Effector memory CD4-positive, alpha-beta T cell (primary cell): ENCODE data around the gene PROS1.
"Not testable (repeated sequence)": the region's sequence is repeated elsewhere in the genome, so short reads cannot be mapped to it uniquely, and the experiment has no call there.

Source experiments
- DNase-seq, 3 donors: peaks; one replicate each; pipeline ENCODE4 v3.0.0-alpha.2; 2020
- H3K27ac ChIP-seq: 2 replicates; pipeline ENCODE4 v1.7.0; 2013; ENCODE audit warnings: mild to moderate bottlenecking, low read length, moderate library complexity; ENCODE audit not compliant: insufficient read depth, poor library complexity, severe bottlenecking
- H3K27me3 ChIP-seq: replicated peaks from 2 replicates; pipeline ENCODE4 v1.7.0; 2013; ENCODE audit warnings: mild to moderate bottlenecking, low read length; ENCODE audit not compliant: insufficient read depth, control insufficient read depth, poor library complexity, severe bottlenecking
- H3K36me3 ChIP-seq: 2 replicates; pipeline ENCODE4 v1.7.0; 2013; ENCODE audit warnings: mild to moderate bottlenecking, low read length, moderate library complexity; ENCODE audit not compliant: control insufficient read depth, insufficient read depth
- H3K4me1 ChIP-seq: 2 replicates; pipeline ENCODE4 v1.7.0; 2013; ENCODE audit warnings: low read length, mild to moderate bottlenecking; ENCODE audit not compliant: control insufficient read depth, insufficient read depth, poor library complexity, severe bottlenecking
- H3K4me3 ChIP-seq: 2 replicates; pipeline ENCODE4 v1.7.0; 2013; ENCODE audit warnings: low read length, low read depth, mild to moderate bottlenecking; ENCODE audit not compliant: insufficient read depth, poor library complexity, severe bottlenecking
- H3K9me3 ChIP-seq: 2 replicates; pipeline ENCODE4 v1.7.0; 2013; ENCODE audit warnings: mild to moderate bottlenecking, low read length, moderate library complexity; ENCODE audit not compliant: control insufficient read depth

PROS1 gene

DNA sequence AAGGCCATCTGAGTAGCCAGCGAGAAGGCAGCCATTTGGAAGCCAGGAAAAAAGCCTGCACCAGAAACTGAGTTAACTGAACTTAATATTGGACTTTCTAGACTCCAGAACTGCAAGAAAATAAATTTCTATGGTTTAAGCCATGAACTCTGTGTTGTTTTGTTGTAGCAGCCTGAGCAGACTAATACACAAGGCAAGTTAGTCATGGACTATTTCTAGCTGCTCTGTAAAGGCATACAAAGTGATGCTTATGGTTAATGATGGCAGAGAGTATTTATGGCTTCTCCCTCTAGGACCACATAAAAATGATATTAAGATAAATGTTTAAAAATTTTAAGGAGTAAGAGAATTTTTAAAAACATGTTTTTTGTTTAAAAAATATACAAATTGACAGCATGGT is 37.1 kb downstream of the PROS1 start:
- Histone ChIP-seq H3K27me3 (no peaks in the 10 kb centered on the region), H3K4me3 (no peak overlapping the region), H3K9me3 (no peaks in the 10 kb centered on the region), H3K4me1 (no peaks in the 10 kb centered on the region), H3K27ac (no peak overlapping the region), H3K36me3 (no peaks in the 10 kb centered on the region)
- no peak for DNase-seq

DNA sequence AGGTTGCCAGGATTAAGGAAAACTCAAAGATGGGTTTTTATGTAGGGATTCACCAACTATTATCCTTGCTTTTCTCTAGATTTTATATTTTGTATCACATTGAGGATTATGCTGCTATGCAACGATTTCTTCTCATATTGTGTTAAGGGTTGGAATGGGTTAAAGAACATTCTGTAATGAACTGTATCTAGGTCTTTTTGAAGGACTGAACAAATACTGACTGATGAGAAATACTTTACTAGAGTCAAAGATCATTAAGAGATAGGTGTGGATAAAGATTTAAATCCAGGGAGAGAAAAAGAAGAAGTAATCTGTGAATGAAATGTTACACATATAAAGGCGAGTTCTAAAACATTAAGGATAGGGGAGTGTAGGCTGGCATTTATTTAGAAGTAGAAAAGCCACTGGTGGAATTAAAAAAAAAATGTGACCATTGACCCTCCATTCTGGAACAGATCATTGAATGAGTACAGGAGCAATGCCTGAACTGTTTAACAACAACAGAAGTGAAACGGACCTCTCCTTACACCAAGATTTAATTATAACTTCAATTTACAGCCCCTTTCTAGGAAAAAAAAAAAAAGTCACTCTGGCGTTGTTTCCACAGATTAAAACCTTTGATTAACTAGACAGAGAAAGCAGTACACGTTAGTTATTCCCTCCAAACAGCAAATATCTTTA is 39.2 kb downstream of the PROS1 start:
- no peaks in the 10 kb centered on the region for H3K36me3 ChIP-seq
- DNase-seq, result no peak
- no peak overlapping the region for H3K4me3 ChIP-seq
- H3K9me3 ChIP-seq, result no peaks in the 10 kb centered on the region
- no peak overlapping the region for H3K27ac ChIP-seq
- no peaks in the 10 kb centered on the region for H3K27me3 ChIP-seq
- H3K4me1 ChIP-seq, result no peaks in the 10 kb centered on the region

DNA sequence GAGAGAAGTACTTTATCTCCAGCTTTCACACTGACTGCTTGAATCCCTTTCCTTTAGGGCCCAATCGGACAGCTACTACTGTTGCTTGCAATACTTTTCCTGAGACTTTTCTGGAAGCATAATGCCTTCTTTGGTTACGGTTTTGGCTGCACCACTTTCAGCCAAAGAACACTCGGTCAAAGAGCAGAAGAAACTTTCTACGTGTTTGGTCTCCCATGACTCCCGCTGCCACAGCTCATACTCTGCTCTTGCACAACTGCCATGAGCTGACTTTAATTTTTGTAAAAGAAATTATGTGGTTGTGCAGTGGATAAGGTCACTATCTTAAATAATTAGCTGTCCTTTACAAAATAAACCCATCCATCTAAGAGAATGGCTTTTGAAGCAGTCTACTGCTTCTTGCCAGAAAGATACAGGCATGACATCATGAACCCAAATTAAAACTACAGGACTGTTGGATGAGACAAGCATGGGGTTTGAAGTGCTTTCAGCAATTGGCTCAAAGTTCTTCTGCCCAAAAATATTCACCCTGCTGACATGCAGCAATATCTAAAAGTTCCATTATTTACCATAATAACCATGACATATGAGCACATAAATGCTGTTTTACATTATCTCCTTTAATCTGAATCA is 42.0 kb downstream of the PROS1 start:
- Histone ChIP-seq H3K9me3 (no peaks in the 10 kb centered on the region), H3K4me1 (no peaks in the 10 kb centered on the region), H3K27me3 (no peaks in the 10 kb centered on the region), H3K36me3 (no peaks in the 10 kb centered on the region), H3K4me3 (no peak overlapping the region), H3K27ac (no peak overlapping the region)
- no peak for DNase-seq

DNA sequence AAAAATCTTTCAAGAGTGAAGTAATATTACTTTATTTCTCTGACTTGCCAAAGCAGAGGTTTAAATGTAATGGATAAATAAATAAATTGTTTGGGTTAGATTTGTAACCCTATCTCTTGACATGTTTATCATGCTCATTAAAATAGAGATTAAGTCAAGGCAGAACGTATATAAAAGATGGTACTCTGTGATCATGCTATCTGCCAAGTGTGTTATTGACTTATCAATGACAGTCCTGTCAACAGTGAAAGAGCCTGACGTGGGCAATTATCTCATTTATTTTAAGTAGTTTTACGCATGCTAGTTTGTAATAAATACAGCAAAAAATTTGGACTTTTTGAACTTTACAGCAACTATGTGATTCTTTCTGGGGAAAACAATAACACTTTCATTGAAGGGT is 43.7 kb downstream of the PROS1 start:
- Histone ChIP-seq H3K36me3 (no peaks in the 10 kb centered on the region), H3K9me3 (no peaks in the 10 kb centered on the region), H3K4me1 (no peaks in the 10 kb centered on the region), H3K27ac (no peak overlapping the region), H3K4me3 (no peak overlapping the region), H3K27me3 (no peaks in the 10 kb centered on the region)
- no peak for DNase-seq

DNA sequence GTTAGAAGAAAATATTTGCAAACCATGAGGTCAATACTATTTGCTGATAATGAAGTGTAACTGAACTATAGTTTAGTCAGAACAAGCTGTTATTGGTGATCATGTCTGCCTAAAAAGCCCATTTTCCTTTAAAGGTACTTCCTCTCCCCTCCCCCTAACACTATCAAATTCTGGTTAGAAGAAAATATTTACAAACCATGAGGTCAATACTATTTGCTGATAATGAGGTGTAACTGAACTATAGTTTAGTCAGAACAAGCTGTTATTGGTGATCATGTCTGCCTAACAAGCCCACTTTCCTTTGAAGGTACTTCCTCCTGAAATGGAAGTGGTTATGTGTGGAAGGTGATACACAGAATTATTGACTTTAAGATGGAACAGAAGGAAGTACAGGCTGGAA is 46.9 kb downstream of the PROS1 start:
- H3K4me3 ChIP-seq, result no peak overlapping the region
- H3K27ac ChIP-seq, result no peak overlapping the region

DNA sequence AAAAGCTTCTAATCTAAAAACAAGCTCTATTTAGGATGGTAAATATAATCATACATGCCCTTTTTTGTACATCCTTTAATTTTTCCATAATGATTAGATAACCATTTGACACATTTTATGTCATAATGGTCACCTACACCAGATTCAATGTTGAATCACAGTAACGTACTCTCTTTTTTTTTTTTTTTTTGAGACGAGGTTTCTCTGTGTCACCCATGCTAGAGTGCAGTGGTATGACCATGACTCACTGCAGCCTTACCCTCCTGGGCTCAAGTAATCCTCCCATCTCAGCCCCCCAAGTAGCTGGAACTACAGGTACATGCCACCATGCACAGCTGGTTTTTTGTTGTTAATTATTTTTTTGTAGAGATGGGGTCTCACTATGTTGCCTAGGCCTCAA is 49.2 kb downstream of the PROS1 start:
- DNase-seq, result no peak

More for the DNA sequence above, 46.9 kb downstream of the PROS1 start:
- Histone ChIP-seq H3K36me3 (no peaks in the 10 kb centered on the region), H3K9me3 (no peaks in the 10 kb centered on the region), H3K4me1 (no peaks in the 10 kb centered on the region), H3K27me3 (no peaks in the 10 kb centered on the region)
- no peak for DNase-seq

DNA sequence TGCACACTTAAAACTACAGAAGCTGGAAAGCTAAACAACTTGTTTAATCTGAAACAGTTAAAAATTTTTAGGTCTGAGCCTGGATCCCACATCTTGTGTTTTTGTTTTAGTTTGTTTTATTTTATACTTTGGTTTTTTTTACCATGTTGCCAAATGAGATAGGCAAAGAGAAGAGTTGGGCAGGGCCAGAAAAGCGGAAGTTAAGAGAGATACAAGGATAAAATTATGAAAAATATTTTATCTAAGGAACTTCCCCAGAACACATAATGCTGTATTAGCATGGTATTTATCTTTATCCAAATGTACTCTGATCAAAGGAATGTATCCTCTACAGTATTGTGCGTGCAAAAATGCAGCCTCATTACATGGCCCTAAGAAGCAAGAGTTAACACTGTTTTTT is 50.7 kb downstream of the PROS1 start:
- Histone ChIP-seq H3K4me3 (no peak overlapping the region), H3K27ac (no peak overlapping the region), H3K9me3 (no peaks in the 10 kb centered on the region), H3K27me3 (no peaks in the 10 kb centered on the region), H3K4me1 (no peaks in the 10 kb centered on the region), H3K36me3 (no peaks in the 10 kb centered on the region)
- no peak for DNase-seq

More for the DNA sequence above, 49.2 kb downstream of the PROS1 start:
- no peaks in the 10 kb centered on the region for H3K36me3 ChIP-seq
- no peak overlapping the region for H3K4me3 ChIP-seq
- no peak overlapping the region for H3K27ac ChIP-seq
- no peaks in the 10 kb centered on the region for H3K4me1 ChIP-seq
- H3K27me3 ChIP-seq, result no peaks in the 10 kb centered on the region
- H3K9me3 ChIP-seq, result no peaks in the 10 kb centered on the region

DNA sequence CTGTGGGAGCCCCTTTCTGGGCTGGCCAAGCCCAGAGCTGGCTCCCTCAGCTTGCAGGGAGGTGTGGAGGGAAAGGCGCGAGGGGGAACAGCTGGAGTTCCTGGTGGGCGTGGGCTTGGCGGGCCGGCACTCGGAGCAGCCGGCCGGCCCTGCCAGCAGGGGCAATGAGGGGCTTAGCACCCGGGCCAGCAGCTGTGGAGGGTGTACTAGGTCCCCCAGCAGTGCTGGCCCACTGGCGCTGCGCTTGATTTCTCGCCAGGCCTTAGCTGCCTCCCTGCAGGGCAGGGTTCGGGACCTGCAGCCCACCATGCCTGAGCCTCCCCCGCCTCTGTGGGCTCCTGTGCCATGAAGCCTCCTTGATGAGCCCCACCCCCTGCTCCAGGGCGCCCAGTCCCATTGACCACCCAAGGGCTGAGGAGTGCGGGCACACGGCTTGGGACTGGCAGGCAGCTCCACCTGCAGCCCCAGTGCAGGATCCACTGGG is 56.1 kb downstream of the PROS1 start:
- H3K36me3 ChIP-seq, H3K9me3 ChIP-seq, H3K27me3 ChIP-seq, DNase-seq, H3K4me3 ChIP-seq, H3K27ac ChIP-seq, H3K4me1 ChIP-seq: not testable (repeated sequence)

DNA sequence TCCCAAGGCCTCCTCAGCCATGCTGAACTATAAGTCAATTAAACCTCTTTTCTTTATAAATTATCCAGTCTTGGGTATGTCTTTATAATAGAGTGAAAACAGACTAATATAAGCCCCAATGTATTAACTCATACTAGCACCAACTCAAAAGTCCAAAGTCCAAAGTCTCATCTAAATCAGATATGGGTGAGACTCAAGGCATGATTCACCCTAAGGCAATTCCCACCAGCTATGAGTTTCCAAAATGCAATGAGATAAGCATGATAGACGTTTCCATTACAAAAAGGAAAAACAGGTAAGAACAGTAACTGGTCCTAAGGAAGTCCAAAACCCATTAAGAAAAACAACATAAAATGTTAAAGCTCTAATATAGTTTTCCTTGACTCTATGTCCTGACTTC is 60.1 kb downstream of the PROS1 start:
- not testable (repeated sequence) for DNase-seq, H3K27me3 ChIP-seq, H3K4me3 ChIP-seq, H3K9me3 ChIP-seq, H3K36me3 ChIP-seq, H3K4me1 ChIP-seq, H3K27ac ChIP-seq

DNA sequence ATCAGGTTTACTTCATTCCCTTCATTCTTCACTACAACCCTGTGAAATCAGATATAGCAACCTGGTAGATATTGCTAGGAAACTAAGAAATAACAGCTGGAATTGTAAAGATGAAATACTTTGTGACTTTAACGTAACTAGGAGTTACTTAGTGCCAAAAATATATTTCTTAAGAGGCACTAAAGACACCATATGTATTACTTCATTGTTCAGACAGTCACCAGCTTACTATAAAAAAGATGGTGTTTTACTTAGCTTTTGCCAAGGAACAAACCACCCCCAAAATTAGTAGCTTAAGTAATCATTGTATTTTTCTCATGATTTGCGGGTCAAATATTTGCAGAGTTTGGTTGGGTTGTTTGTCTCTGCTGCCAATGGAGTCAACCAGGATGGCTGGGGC is 62.5 kb downstream of the PROS1 start:
- no peak overlapping the region for H3K27ac ChIP-seq
- no peaks in the 10 kb centered on the region for H3K36me3 ChIP-seq
- no peak for DNase-seq
- no peak overlapping the region for H3K4me3 ChIP-seq
- no peaks in the 10 kb centered on the region for H3K9me3 ChIP-seq
- H3K4me1 ChIP-seq, result no peaks in the 10 kb centered on the region
- H3K27me3 ChIP-seq, result no peaks in the 10 kb centered on the region
